ENCODE results near the gene PLCL1.
"Not testable (repeated sequence)": the region's sequence is repeated elsewhere in the genome, so short reads cannot be mapped to it uniquely, and the experiment has no call there.

Gene PLCL1

DNA sequence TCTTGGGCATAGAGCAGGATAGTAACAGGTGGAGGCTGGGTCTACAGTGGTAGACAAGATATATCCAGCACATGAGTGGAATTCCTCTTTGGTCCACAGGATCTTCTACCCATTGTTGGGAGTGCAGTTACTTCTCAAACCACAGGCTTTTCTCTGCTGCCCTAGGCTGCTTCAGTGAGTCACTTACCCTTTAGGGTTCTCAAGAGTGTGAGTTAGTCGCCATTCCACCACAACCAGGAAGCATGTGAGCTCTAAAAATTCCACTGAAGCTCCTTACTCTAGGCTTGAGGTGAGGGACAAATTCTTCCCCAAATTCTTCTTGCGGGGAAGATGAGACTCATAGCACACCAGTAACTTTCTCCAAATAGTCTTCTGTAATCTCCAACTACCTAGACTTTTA lies 189.4 kb downstream of the PLCL1 start:
- H3K27me3 Mint-ChIP-seq = no peaks in the 10 kb centered on the region
- DNase-seq = no peak
- no peak overlapping the region for H3K27ac Mint-ChIP-seq
- no peaks in the 10 kb centered on the region for H3K36me3 Mint-ChIP-seq
- H3K9me3 Mint-ChIP-seq = peaks cover 4% of the 10 kb centered on the region
- H3K4me3 Mint-ChIP-seq = no peak overlapping the region
- H3K4me1 Mint-ChIP-seq = peaks cover 12% of the 10 kb centered on the region
- CTCF ChIA-PET = interaction anchor here (1.0 kb wide), 1 partner anchor 60 kb away, joined by 3 read pairs; no protein-coding TSS in a partner anchor

DNA sequence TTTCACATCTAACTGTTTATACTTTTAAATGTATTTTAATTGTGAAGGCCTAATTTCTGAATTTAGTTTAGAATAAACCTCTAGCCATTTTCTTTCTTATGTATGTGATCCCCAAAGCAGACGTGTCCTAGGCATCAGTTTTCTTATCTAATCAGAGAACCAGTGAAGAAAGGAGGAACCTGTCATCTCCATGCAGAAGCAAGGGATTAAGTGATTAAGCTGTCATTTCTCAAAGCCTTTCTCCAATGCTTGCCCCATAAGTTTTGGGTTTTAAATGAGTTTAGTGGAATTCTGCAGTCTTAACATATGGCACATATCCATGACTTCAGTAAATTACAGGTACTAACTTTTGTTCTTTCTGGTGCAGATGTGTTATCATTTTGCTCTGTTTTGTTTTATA lies 190.4 kb downstream of the PLCL1 start:
- Mint-ChIP-seq H3K36me3 (no peaks in the 10 kb centered on the region), H3K27me3 (no peaks in the 10 kb centered on the region), H3K27ac (no peak overlapping the region), H3K4me1 (peaks cover 12% of the 10 kb centered on the region), H3K4me3 (no peak overlapping the region), H3K9me3 (peaks cover 4% of the 10 kb centered on the region)
- no peak for DNase-seq
- CTCF ChIA-PET = no interaction called here

DNA sequence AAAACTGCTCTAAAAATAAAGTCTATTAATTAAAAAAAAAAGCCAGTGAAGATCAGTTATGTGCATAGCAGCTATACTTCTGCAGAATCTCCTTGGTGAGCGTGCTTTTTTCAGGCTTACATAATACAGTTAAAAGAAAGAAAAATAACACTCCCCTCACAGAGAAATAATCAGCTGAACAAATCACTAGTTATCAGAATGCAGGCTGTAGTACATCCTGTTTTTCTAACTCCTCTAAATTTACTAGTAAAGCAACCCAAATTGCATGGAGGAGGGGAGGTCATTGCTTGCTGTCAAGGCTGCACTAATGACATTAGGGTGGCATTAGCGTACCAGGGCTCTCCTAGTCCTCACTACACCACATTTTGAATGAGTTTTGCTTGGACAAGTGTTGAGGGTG lies 192.2 kb downstream of the PLCL1 start:
- CTCF ChIA-PET = no interaction called here
- H3K27ac Mint-ChIP-seq = no peak overlapping the region
- no peak for DNase-seq

DNA sequence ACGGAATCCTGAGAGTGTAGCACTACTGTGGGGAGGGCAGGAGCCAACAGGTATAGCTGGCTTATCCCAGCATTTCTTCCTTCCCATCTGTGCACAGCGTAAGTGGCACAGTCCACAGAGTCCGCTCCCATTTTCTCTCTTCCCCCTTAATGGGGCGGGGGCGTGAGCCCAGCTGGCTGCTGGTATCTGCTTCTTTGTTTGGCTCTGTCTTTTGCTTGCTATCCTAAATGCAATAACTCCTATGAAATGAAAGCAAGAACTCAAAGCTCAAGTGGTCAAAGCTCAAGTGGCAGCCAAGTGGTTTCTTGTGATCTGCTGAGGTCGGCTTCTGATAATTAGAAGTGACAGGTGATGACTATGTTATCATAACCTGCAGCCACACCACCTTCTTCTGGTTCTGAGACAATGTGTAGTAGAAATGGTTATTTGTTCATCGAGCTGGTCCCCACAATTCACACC lies 192.7 kb downstream of the PLCL1 start:
- CTCF ChIA-PET = interaction anchor here (0.6 to 0.8 kb wide), 2 partner anchors 128 to 300 kb away, joined by 3 read pairs; no protein-coding TSS in a partner anchor
- no peaks in the 10 kb centered on the region for H3K9me3 Mint-ChIP-seq
- no peak for DNase-seq
- no peaks in the 10 kb centered on the region for H3K27me3 Mint-ChIP-seq
- H3K4me3 Mint-ChIP-seq = no peak overlapping the region
- H3K36me3 Mint-ChIP-seq = no peaks in the 10 kb centered on the region
- H3K4me1 Mint-ChIP-seq = peaks cover 12% of the 10 kb centered on the region
- no peak overlapping the region for H3K27ac Mint-ChIP-seq

More for the DNA sequence above, 192.2 kb downstream of the PLCL1 start:
- Mint-ChIP-seq H3K4me3 (no peak overlapping the region), H3K27me3 (no peaks in the 10 kb centered on the region), H3K36me3 (no peaks in the 10 kb centered on the region), H3K9me3 (no peaks in the 10 kb centered on the region), H3K4me1 (peaks cover 12% of the 10 kb centered on the region)

DNA sequence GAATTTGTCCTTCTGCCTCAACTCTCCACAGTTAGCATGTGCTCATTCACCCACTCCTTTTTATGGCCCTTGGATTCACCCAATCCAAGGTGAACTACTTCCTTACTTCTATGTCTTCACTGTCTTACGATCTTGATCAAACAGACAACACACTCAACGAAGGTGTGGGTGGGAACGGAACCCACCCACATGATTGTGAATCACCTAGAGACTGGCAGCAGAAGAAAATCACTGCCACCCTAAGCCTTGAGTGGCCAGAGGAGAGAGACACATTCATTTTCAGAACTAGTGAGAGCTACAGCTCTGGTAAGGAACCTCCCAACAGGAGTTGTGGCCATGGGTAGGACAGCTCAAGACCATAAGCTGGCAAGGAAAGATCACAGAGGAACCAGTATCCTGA lies 194.3 kb downstream of the PLCL1 start:
- Mint-ChIP-seq H3K36me3 (no peaks in the 10 kb centered on the region), H3K4me3 (no peak overlapping the region), H3K27me3 (no peaks in the 10 kb centered on the region), H3K4me1 (peaks cover 12% of the 10 kb centered on the region), H3K9me3 (no peaks in the 10 kb centered on the region), H3K27ac (no peak overlapping the region)
- CTCF ChIA-PET = no interaction called here
- no peak for DNase-seq

DNA sequence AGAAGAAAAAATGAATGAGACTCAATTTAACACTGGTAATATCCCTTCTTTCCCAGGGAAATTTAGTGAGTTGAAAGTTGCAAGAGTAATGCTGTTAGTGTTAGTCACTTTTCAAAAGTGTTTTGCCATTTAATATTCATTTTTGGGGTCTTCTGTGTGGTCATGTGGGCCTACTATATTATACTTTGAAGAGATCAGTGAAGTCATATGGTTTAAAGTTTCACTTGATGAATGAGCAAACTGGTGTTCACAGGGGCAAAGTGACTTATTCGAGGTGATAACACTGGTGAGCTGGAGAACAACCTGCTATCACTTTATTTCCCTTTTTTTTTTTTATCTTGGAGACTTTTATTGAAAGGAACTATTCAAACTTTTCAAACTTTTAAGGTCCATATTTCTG lies 196.0 kb downstream of the PLCL1 start:
- Mint-ChIP-seq H3K27me3 (no peaks in the 10 kb centered on the region), H3K9me3 (no peaks in the 10 kb centered on the region), H3K36me3 (no peaks in the 10 kb centered on the region), H3K4me1 (peaks cover 23% of the 10 kb centered on the region), H3K27ac (no peak overlapping the region), H3K4me3 (no peak overlapping the region)
- CTCF ChIA-PET = no interaction called here
- DNase-seq = no peak

DNA sequence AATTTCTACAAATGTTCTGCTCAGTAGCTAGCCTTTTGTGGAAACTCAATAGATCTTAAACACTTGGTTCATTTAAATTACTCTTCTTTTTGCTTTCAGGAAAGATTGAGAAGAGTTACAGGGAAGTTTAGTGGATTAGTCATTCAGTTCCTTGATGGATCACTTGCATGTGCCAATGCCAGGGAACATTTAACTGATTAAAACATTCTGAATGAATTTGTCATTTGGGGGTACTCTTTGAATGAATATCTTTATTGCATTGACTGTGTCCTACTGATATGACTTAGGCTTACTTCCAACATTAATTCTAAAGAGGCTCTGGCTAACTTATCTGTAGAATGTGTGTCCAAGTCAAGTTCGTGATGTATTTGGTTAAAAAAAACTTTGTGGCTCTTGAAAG lies 199.8 kb downstream of the PLCL1 start:
- H3K27me3 Mint-ChIP-seq = no peaks in the 10 kb centered on the region
- no peak overlapping the region for H3K4me3 Mint-ChIP-seq
- CTCF ChIA-PET = no interaction called here
- H3K36me3 Mint-ChIP-seq = no peaks in the 10 kb centered on the region
- no peaks in the 10 kb centered on the region for H3K9me3 Mint-ChIP-seq
- no peak overlapping the region for H3K27ac Mint-ChIP-seq
- H3K4me1 Mint-ChIP-seq = peaks cover 23% of the 10 kb centered on the region
- no peak for DNase-seq

DNA sequence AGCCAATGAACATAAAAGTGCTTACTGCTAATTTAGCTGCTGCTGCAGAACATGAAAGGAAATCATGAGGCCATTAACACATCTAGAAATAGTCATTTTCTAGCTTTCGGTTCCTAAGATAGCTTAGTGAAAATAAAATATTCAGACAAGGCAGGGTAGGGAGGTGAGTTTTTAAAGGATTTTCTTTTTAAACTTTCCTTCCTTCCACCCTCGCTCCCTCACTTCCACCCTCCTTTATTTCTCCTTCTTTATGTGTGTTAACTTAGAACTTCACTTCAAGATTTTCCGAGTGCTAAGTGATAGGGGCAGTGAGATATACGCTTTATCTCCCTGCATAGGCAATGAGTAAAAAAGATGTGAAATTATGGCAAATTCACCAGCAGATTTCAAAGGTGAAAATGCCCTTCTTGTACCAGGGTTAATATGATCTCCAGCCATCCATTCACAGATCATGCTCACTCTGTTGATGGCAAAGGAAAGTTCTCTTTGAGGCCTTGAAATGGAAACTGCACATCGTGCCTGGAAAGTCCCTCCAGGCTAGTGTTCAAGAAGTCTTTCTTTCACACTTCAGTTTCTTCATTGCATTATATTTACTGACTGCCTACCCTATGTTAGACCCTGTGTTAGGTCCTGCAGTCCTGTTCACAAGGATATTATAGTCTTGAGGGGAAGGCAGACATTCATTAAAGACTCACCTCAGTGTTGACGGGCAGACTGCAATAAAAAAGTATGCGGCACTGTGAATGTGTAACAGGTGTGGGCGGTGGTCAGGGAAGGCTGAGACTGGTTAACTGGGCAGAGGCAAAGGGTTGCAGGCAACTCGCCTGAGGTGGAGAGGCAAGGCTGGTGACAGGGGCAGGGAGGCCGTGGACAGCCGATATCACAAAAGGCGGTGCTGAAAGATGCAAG lies 200.8 kb downstream of the PLCL1 start:
- H3K4me1 Mint-ChIP-seq = peaks cover 23% of the 10 kb centered on the region
- H3K9me3 Mint-ChIP-seq = no peaks in the 10 kb centered on the region
- no peaks in the 10 kb centered on the region for H3K27me3 Mint-ChIP-seq
- CTCF ChIA-PET = no interaction called here
- peaks cover 3% of the 10 kb centered on the region for H3K36me3 Mint-ChIP-seq
- H3K27ac Mint-ChIP-seq = peak overlapping the region; percentile 42
- peak; percentile 21 for DNase-seq
- peak overlapping the region; percentile 22 for H3K4me3 Mint-ChIP-seq

DNA sequence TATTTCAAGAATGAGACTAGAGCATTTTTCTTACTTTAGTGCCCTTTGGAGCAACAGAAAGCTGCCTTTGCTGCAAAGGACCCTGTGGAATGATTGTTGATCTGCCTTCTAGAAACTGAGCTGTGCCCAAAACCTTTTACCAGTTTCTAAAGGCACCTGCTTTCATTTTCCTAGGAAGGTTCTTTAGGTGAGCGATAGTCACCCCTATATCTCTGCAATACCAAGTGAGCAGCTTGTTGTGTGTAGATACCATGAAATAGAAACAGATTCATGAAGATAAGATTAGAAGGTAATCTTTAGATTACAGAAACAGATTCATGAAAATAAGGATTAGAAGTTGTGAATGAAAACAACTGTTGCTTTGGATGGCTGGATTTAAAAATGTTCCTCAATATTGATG lies 202.3 kb downstream of the PLCL1 start:
- H3K27ac Mint-ChIP-seq = no peak overlapping the region
- peaks cover 3% of the 10 kb centered on the region for H3K36me3 Mint-ChIP-seq
- CTCF ChIA-PET = no interaction called here
- peaks cover 23% of the 10 kb centered on the region for H3K4me1 Mint-ChIP-seq
- H3K27me3 Mint-ChIP-seq = no peaks in the 10 kb centered on the region
- DNase-seq = no peak
- no peak overlapping the region for H3K4me3 Mint-ChIP-seq
- peaks cover 5% of the 10 kb centered on the region for H3K9me3 Mint-ChIP-seq

DNA sequence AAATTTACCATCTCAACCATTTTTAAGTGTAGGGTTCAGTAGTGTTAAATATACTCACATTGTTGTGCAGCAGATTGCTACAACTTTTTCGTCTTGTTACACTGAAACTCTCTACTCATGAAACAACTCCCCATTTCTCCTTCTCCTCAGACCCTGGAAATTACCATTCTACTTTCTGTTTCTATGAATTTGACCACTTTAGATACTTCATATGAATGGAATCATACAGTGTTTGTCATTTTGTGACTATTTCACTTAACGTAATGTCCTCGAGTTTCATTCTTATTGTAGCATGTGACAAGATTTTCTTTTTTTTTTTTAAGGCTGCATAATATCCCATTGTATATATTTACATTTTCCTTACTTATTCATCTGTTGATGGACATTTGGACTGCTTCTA lies 203.8 kb downstream of the PLCL1 start:
- peaks cover 23% of the 10 kb centered on the region for H3K4me1 Mint-ChIP-seq
- H3K27ac Mint-ChIP-seq = no peak overlapping the region
- H3K9me3 Mint-ChIP-seq = peaks cover 8% of the 10 kb centered on the region
- CTCF ChIA-PET = no interaction called here
- no peaks in the 10 kb centered on the region for H3K27me3 Mint-ChIP-seq
- DNase-seq = no peak
- H3K36me3 Mint-ChIP-seq = peaks cover 3% of the 10 kb centered on the region
- H3K4me3 Mint-ChIP-seq = no peak overlapping the region

DNA sequence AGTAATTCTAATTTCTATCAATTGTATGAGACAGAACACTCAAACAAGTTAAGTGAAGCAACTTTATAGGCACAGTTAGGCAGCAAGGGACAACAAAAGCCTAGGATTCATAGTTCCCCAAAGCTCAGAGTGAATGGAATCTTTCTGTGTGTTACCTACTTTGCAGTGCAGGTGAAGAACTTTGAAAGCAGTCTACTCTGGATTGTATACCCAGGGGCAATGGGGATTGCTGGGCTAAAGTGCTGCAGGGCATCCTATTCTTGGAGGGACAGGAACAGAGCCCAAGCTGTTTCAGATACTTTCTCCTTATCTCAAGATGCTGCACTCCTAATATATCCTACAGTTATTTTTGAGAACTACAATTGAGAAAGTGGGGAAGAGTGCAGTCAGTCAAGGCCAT lies 207.6 kb downstream of the PLCL1 start:
- peaks cover 17% of the 10 kb centered on the region for H3K4me1 Mint-ChIP-seq
- no peaks in the 10 kb centered on the region for H3K27me3 Mint-ChIP-seq
- peaks cover 3% of the 10 kb centered on the region for H3K36me3 Mint-ChIP-seq
- H3K9me3 Mint-ChIP-seq = peaks cover 8% of the 10 kb centered on the region
- CTCF ChIA-PET = no interaction called here
- H3K27ac Mint-ChIP-seq = no peak overlapping the region
- DNase-seq = no peak
- H3K4me3 Mint-ChIP-seq = no peak overlapping the region

DNA sequence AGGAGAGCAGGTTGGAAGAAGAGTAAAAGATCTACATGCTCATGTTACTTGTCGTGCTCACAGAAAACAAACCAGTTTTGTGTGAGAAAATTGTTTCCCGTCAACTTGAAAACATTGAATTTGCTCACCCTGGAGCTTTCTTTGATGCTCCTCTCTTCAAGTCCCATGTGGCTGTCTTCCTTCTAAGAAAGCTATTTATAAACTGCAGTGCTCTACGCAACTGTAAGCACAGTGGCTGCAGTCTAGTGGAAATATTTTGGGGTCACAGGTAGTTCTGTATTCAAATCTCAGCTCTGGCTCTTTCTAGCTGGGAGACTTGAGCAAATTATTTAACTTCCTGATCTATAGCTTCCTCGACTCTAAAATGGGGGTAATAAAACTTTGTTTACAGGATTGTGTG lies 211.8 kb downstream of the PLCL1 start:
- H3K27ac Mint-ChIP-seq = peak overlapping the region; percentile 43
- no peaks in the 10 kb centered on the region for H3K36me3 Mint-ChIP-seq
- H3K4me3 Mint-ChIP-seq = no peak overlapping the region
- H3K27me3 Mint-ChIP-seq = no peaks in the 10 kb centered on the region
- CTCF ChIA-PET = no interaction called here
- peaks cover 19% of the 10 kb centered on the region for H3K4me1 Mint-ChIP-seq
- H3K9me3 Mint-ChIP-seq = peaks cover 7% of the 10 kb centered on the region
- DNase-seq = no peak

DNA sequence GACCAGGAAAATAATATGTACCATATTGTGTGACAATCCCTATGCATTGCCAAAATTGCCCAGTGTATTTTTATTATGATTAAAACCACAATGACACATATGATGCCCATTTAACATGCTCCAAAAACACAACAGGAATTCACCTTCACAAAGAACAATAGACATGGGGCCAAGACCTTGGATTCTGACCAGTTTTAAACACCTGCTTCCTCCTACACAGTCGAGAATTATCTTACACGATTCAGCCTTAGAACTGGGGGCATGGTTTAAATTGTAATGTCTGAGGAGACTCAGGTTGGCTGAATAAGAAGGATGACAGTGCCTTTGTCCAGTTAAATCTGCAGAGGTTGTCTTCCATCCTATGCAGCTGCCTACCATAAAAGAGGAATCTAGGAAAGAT lies 212.7 kb downstream of the PLCL1 start:
- no peak overlapping the region for H3K4me3 Mint-ChIP-seq
- no peak for DNase-seq
- H3K27me3 Mint-ChIP-seq = no peaks in the 10 kb centered on the region
- CTCF ChIA-PET = no interaction called here
- peaks cover 19% of the 10 kb centered on the region for H3K4me1 Mint-ChIP-seq
- peaks cover 2% of the 10 kb centered on the region for H3K9me3 Mint-ChIP-seq
- no peaks in the 10 kb centered on the region for H3K36me3 Mint-ChIP-seq
- H3K27ac Mint-ChIP-seq = no peak overlapping the region

DNA sequence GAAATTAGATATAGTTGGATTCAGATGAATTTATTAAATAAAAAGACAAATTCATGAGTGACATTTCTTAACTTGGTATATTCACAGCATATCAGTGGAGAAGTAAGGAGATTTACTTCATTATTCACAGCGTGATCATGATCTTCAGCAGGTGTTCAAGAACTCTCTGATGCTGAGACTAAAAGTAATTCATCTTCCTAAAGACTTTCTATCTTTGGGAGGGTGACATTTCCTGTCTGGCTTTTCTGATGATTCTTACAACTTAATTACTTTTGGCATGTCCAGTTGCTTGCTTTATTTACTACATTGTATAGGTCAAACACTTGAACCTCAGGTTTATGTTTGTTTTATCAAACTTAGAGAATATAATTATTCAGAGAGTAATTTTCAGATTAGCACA lies 224.6 kb downstream of the PLCL1 start:
- CTCF ChIA-PET = no interaction called here
- Mint-ChIP-seq H3K4me3 (no peak overlapping the region), H3K36me3 (no peaks in the 10 kb centered on the region), H3K4me1 (peaks cover 4% of the 10 kb centered on the region), H3K9me3 (no peaks in the 10 kb centered on the region), H3K27ac (no peak overlapping the region), H3K27me3 (no peaks in the 10 kb centered on the region)
- no peak for DNase-seq

DNA sequence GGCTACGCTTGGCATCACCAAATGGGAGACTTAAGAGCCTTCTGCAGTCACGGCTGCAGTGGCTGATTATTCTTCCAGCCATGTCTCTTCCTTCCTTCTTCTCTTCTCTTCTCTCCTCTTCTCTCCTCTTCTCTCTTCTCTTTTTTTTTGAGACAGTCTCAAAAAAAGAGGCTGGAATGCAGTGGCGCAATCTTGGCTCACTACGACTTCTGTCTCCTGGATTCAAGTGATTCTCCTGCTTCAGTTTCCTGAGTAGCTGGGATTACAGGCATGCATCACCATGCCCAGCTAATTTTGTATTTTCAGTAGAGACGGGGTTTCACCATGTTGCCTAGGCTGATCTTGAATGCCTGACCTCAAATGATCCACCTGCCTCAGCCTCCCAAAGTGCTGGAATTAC lies 225.2 kb downstream of the PLCL1 start:
- H3K4me3 Mint-ChIP-seq, DNase-seq, H3K27me3 Mint-ChIP-seq, CTCF ChIA-PET, H3K36me3 Mint-ChIP-seq, H3K4me1 Mint-ChIP-seq, H3K27ac Mint-ChIP-seq, H3K9me3 Mint-ChIP-seq: not testable (repeated sequence)

Data from activated naive CD4-positive, alpha-beta T cell treated with anti-CD3 and anti-CD28 coated beads, Interleukin-2, amount 10 ng/mL, durations not matched to agents 7 days and 5 days (primary cell).